Activated T-cell treated with anti-CD3 and anti-CD28 coated beads for 48 hours (primary cell): ENCODE data around the gene MIER1.
"Not testable (repeated sequence)": the region's sequence is repeated elsewhere in the genome, so short reads cannot be mapped to it uniquely, and the experiment has no call there.

Experiments
- DNase-seq: peaks from one replicate; pipeline ENCODE4 v3.0.0-alpha.2; 2020; ENCODE audit warnings: low read depth

The MIER1 gene

GRCh38 chr1:66924756-66925557, at the start of gene MIER1, which contains the start of gene DNAI4:
Gene MIER1, plus strand, starts transcription at chr1:66924990. Its CDS starts 39 bp downstream, at chr1:66925029.
Gene DNAI4, minus strand, starts transcription at chr1:66924856. Its CDS starts 25 bp downstream, at chr1:66924831.
- peak; percentile 95 for DNase-seq

GRCh38 chr1:66876664-66877063, 48.1 kb upstream of the MIER1 start:
- DNase-seq, result no peak

GRCh38 chr1:66889030-66889429, 35.8 kb upstream of the MIER1 start:
- no peak for DNase-seq

GRCh38 chr1:66890621-66891020, 34.2 kb upstream of the MIER1 start:
- no peak for DNase-seq

- DNase-seq, result no peak
These were observed 31.1 kb upstream of the MIER1 start for GRCh38 chr1:66893712-66894111.

GRCh38 chr1:66915203-66915602, 9.6 kb upstream of the MIER1 start:
- not testable (repeated sequence) for DNase-seq

- no peak for DNase-seq
These were observed 8.5 kb upstream of the MIER1 start for GRCh38 chr1:66916320-66916719.

GRCh38 chr1:66917476-66917875, 7.3 kb upstream of the MIER1 start:
- no peak for DNase-seq

GRCh38 chr1:66919063-66919462, 5.7 kb upstream of the MIER1 start:
- DNase-seq, result no peak

GRCh38 chr1:66919828-66920227, 5.0 kb upstream of the MIER1 start:
- no peak for DNase-seq

GRCh38 chr1:66920543-66920942, 4.2 kb upstream of the MIER1 start:
- DNase-seq, result no peak

GRCh38 chr1:66925558-66925910, 744 bp downstream of the MIER1 start:
- no peak for DNase-seq

GRCh38 chr1:66925944-66926343, 1.2 kb downstream of the MIER1 start:
- no peak for DNase-seq

- DNase-seq, result no peak
These were observed 2.7 kb downstream of the MIER1 start for GRCh38 chr1:66927528-66927927.

GRCh38 chr1:66929146-66929688, 4.4 kb downstream of the MIER1 start:
- DNase-seq, result no peak

GRCh38 chr1:66929691-66929998, 4.9 kb downstream of the MIER1 start:
- DNase-seq, result no peak

GRCh38 chr1:66929999-66930822, 5.4 kb downstream of the MIER1 start:
- peak; percentile 95 for DNase-seq

- DNase-seq, result no peak
These were observed 6.0 kb downstream of the MIER1 start for GRCh38 chr1:66930823-66931174.

- DNase-seq, result no peak
These were observed 6.8 kb downstream of the MIER1 start for GRCh38 chr1:66931590-66931989.

- no peak for DNase-seq
These were observed 7.5 kb downstream of the MIER1 start for GRCh38 chr1:66932291-66932690.

GRCh38 chr1:66933887-66934700, 9.3 kb downstream of the MIER1 start:
- DNase-seq, result no peak

- no peak for DNase-seq
These were observed 12.9 kb downstream of the MIER1 start for GRCh38 chr1:66937529-66938234.
